Small intestine (tissue), 7 donors: ENCODE measurements around the gene PSG2. TPM values are rescaled to one million over a fixed set of nuclear protein-coding genes. Genes with fewer than 3 reads are reported as not detected.
"Not testable (repeated sequence)": the region's sequence is repeated elsewhere in the genome, so short reads cannot be mapped to it uniquely, and the experiment has no call there.

Experiments used
- DNase-seq, 2 donors: peaks; one replicate each; pipeline versions ENCODE4 v3.0.0 to v3.0.0-alpha.2; 2013
- FAIRE-seq: peaks from 2 replicates; lab custom pipeline; 2012; peaks lifted over from hg19 to GRCh38; lab: Jason Lieb, UNC
- H3K27ac ChIP-seq, 3 donors: one replicate each; pipeline ENCODE4 v1.5.1; 2013; ENCODE audit warnings: low read length in 2 of 3, mild to moderate bottlenecking in 2 of 3, control low read depth in 1 of 3, inconsistent platforms in 1 of 3, low read depth in 1 of 3, moderate library complexity in 1 of 3
- H3K27me3 ChIP-seq, 3 donors: one replicate each; pipeline ENCODE4 v1.6.1; 2013; ENCODE audit warnings: low read length in 3 of 3, inconsistent platforms in 1 of 3; ENCODE audit not compliant: control insufficient read depth in 3 of 3, insufficient read depth in 3 of 3
- H3K36me3 ChIP-seq, 3 donors: one replicate each; pipeline ENCODE4 v1.6.1; 2013; ENCODE audit warnings: low read length in 3 of 3, inconsistent platforms in 1 of 3, low read depth in 1 of 3, mild to moderate bottlenecking in 1 of 3, moderate library complexity in 1 of 3; ENCODE audit not compliant: control insufficient read depth in 3 of 3, insufficient read depth in 2 of 3
- H3K4me1 ChIP-seq, 3 donors: one replicate each; pipeline ENCODE4 v1.6.1; 2013; ENCODE audit warnings: low read length in 2 of 3, inconsistent platforms in 1 of 3, low read depth in 1 of 3, mild to moderate bottlenecking in 1 of 3, moderate library complexity in 1 of 3; ENCODE audit not compliant: control insufficient read depth in 3 of 3, insufficient read depth in 2 of 3
- H3K4me3 ChIP-seq, 3 donors: one replicate each; pipeline ENCODE4 v1.5.1; 2013; ENCODE audit warnings: low read length in 3 of 3, control low read depth in 1 of 3, inconsistent platforms in 1 of 3, low read depth in 1 of 3, mild to moderate bottlenecking in 1 of 3, moderate library complexity in 1 of 3
- H3K9me3 ChIP-seq, 2 donors: one replicate each; pipeline ENCODE4 v1.6.1; 2013; ENCODE audit warnings: low read depth in 1 of 2, low read length in 1 of 2; ENCODE audit not compliant: control insufficient read depth in 2 of 2, insufficient read depth in 1 of 2
- WGBS, 3 donors: extraction: QIAGEN DNeasy Blood & Tissue Kit; methylation state at CpG; one replicate each; pipeline ENCODE4 v1.1.7; 2013; 5-methylcytosine and 5-hydroxymethylcytosine counted together
- polyA plus RNA-seq, 4 donors: library from polyadenylated mRNA; stranded (reverse) in 3 of 4; unstranded in 1 of 4; fragments of 200-250 nt in 3 of 4; fragments of 120-200 nt in 1 of 4; gene quantifications; one replicate each; pipeline versions ENCODE4 v1.2.1 to v1.2.3, GENCODE V29; 2013
- donor health status: healthy with polysubstance abuse.
- donor health status: control.
- donor health status: control.
- donor health status: Bipolar disorder and iron deficiency.
- donor health status: healthy.

The PSG2 gene
- polyA plus RNA-seq, 4 donors, result 0.04 to 2.2 TPM; not detected in 2

GRCh38 chr19:43060254-43060653 lies 22.2 kb downstream of the PSG2 start:
- H3K27me3 ChIP-seq, FAIRE-seq, DNase-seq, H3K27ac ChIP-seq, H3K4me1 ChIP-seq, H3K4me3 ChIP-seq, H3K36me3 ChIP-seq, H3K9me3 ChIP-seq: not testable (repeated sequence)
- WGBS, 3 donors, result 65 to 79% (median 71%) methylated on average over 3 of the region's 3 CpGs

- H3K36me3 ChIP-seq, H3K4me3 ChIP-seq, H3K4me1 ChIP-seq, H3K27ac ChIP-seq, DNase-seq, H3K27me3 ChIP-seq, H3K9me3 ChIP-seq, FAIRE-seq: not testable (repeated sequence)
- WGBS, 3 donors, result 72 to 78% (median 76%) methylated on average over 2 of the region's 2 CpGs
These were observed 23.0 kb downstream of the PSG2 start for GRCh38 chr19:43059482-43059881.

GRCh38 chr19:43058440-43058839 lies 24.1 kb downstream of the PSG2 start:
- H3K4me1 ChIP-seq, H3K27me3 ChIP-seq, FAIRE-seq, H3K4me3 ChIP-seq, DNase-seq, H3K9me3 ChIP-seq, H3K27ac ChIP-seq, H3K36me3 ChIP-seq: not testable (repeated sequence)
- 13 to 53% (median 29%) methylated on average over 1 to 2 of the region's 2 CpGs for WGBS, 3 donors

GRCh38 chr19:43047966-43048365 lies 34.5 kb downstream of the PSG2 start:
- not testable (repeated sequence) for DNase-seq, FAIRE-seq
- WGBS, 3 donors, result 74 to 85% (median 77%) methylated on average over 3 of the region's 3 CpGs

GRCh38 chr19:43046578-43046977 lies 35.9 kb downstream of the PSG2 start:
- 70 to 82% (median 73%) methylated on average over 2 of the region's 2 CpGs for WGBS, 3 donors
- H3K36me3 ChIP-seq, H3K27me3 ChIP-seq, FAIRE-seq, DNase-seq, H3K4me1 ChIP-seq, H3K4me3 ChIP-seq, H3K9me3 ChIP-seq, H3K27ac ChIP-seq: not testable (repeated sequence)

More at GRCh38 chr19:43047966-43048365, 34.5 kb downstream of the PSG2 start:
- not testable (repeated sequence) for H3K36me3 ChIP-seq, H3K9me3 ChIP-seq, H3K27me3 ChIP-seq, H3K4me1 ChIP-seq, H3K27ac ChIP-seq, H3K4me3 ChIP-seq

GRCh38 chr19:43043492-43044180 lies 38.9 kb downstream of the PSG2 start:
- H3K27ac ChIP-seq, H3K36me3 ChIP-seq, FAIRE-seq, H3K9me3 ChIP-seq, H3K4me3 ChIP-seq, H3K27me3 ChIP-seq, DNase-seq, H3K4me1 ChIP-seq: not testable (repeated sequence)
- WGBS, 3 donors, result 69 to 81% (median 78%) methylated on average over 1 of the region's 1 CpG

GRCh38 chr19:43031645-43032044 lies 50.9 kb downstream of the PSG2 start:
- 25 to 52% (median 39%) methylated on average over 2 of the region's 2 CpGs for WGBS, 3 donors
- not testable (repeated sequence) for H3K27me3 ChIP-seq, H3K4me1 ChIP-seq, H3K36me3 ChIP-seq, DNase-seq, H3K27ac ChIP-seq, H3K9me3 ChIP-seq, H3K4me3 ChIP-seq, FAIRE-seq

GRCh38 chr19:43028866-43029265 lies 53.6 kb downstream of the PSG2 start:
- Histone ChIP-seq H3K27me3 (no peaks in the 10 kb centered on the region), H3K9me3 (no peaks in the 10 kb centered on the region), H3K4me3 (no peak overlapping the region), H3K36me3 (no peaks in the 10 kb centered on the region), H3K4me1 (no peaks in the 10 kb centered on the region), H3K27ac (no peak overlapping the region)
- FAIRE-seq (no peak), DNase-seq (no peak)
- WGBS, 3 donors, result 74 to 78% (median 74%) methylated on average over 4 of the region's 4 CpGs

- H3K4me3 ChIP-seq, H3K36me3 ChIP-seq, H3K9me3 ChIP-seq, H3K4me1 ChIP-seq, FAIRE-seq, H3K27me3 ChIP-seq, H3K27ac ChIP-seq, DNase-seq: not testable (repeated sequence)
- WGBS, 3 donors, result 54 to 58% (median 54%) methylated on average over 8 to 10 of the region's 10 CpGs
These were observed 54.5 kb downstream of the PSG2 start for GRCh38 chr19:43027985-43028384.
